Activated CD4-positive, alpha-beta T cell treated with anti-CD3 and anti-CD28 coated beads, Interleukin-2, amount 50 U/mL, for 24 hours (primary cell): ENCODE data around the gene LORICRIN.
"Not testable (repeated sequence)": the region's sequence is repeated elsewhere in the genome, so short reads cannot be mapped to it uniquely, and the experiment has no call there.

Experiments
- DNase-seq, 2 donors: peaks; one replicate each; pipeline ENCODE4 v3.0.0-alpha.2; 2020; ENCODE audit warnings: low read depth in 1 of 2, low spot score in 1 of 2

Gene LORICRIN, protein sequence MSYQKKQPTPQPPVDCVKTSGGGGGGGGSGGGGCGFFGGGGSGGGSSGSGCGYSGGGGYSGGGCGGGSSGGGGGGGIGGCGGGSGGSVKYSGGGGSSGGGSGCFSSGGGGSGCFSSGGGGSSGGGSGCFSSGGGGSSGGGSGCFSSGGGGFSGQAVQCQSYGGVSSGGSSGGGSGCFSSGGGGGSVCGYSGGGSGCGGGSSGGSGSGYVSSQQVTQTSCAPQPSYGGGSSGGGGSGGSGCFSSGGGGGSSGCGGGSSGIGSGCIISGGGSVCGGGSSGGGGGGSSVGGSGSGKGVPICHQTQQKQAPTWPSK

GRCh38 chr1:153259387-153259786 is at the start of gene LORICRIN:
Gene LORICRIN, plus strand, starts transcription at chr1:153259687. Its CDS starts 1,263 bp downstream, at chr1:153260950.
- no peak for DNase-seq

GRCh38 chr1:153210206-153210605 is 49.3 kb upstream of the LORICRIN start:
- no peak for DNase-seq

DNA sequence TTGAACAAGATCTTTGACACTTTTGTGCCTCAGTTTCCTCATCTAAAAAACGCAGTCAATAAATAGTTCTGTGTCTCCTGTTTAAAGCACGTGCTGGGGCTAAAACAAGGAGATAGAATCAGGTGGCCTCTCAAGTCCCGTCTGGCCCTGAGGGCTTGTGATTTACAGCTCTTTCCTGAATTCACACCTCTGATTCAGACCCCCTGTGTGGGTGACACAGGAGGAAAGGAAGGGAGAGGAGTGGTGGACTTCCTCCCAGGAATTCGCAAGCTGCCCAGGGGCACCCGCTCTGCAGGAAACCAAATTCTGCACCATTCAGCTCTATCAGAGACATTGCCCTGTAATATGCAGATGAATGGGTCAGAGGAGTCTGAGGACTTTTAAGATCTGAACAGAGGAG is 47.3 kb upstream of the LORICRIN start:
- no peak for DNase-seq

DNA sequence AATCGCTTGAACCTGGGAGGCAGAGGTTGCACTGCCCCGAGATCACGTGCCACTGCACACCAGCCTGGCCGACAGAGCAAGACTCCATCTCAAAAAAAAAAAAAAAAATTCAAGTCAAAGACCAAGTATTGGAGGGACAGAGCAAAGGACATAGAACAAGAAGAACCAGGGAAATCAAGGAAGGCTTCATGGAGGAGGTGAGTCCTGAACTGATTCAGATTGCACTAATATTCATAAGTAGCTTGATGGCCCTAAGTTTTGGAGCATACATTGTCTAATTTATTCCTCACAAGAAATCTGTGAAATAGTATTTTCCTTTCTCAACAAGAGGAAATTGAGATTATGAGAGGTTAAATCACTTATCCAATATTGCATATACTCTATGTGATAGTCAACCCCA is 46.0 kb upstream of the LORICRIN start:
- DNase-seq: no peak

- no peak for DNase-seq
These were observed 42.3 kb upstream of the LORICRIN start, which contains the start of gene PRR9 for GRCh38 chr1:153217212-153217611. Gene PRR9, plus strand, starts transcription at chr1:153217584. Its CDS starts 561 bp downstream, at chr1:153218145.

GRCh38 chr1:153217744-153218416 is 41.6 kb upstream of the LORICRIN start:
- no peak for DNase-seq

DNA sequence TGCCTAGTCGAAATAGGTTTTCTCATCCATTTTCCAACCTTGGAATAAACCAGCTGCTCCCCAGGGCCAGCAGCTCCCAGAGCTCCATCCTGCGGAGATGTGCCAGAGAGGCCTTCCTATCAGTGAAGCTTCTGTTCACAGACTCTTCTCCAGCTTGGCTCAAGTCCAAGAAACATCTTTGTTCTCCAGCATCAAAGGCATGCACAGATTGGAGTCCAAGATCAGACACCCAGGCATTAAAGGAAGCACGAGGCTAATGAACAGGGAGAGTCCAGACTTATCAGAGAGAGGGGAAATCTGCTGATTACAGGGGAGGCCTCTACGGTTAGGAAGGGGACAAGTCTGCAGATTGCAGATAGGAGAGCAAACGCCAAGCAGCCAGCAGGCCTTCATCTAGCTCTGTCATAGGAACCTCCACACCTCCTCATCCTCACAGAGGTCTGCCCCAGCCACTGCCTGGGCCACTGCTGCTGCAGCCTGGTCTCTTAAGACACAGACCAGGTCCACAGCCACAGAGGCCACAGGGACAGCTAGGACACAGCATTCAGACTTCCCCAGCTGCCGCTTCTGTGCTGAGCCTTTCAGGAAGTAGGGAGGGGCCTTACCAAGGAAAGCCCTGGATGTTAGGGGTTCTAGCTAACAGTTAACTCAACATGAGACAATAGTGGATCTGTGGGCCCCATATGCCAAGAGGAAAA is 38.7 kb upstream of the LORICRIN start:
- DNase-seq: no peak

DNA sequence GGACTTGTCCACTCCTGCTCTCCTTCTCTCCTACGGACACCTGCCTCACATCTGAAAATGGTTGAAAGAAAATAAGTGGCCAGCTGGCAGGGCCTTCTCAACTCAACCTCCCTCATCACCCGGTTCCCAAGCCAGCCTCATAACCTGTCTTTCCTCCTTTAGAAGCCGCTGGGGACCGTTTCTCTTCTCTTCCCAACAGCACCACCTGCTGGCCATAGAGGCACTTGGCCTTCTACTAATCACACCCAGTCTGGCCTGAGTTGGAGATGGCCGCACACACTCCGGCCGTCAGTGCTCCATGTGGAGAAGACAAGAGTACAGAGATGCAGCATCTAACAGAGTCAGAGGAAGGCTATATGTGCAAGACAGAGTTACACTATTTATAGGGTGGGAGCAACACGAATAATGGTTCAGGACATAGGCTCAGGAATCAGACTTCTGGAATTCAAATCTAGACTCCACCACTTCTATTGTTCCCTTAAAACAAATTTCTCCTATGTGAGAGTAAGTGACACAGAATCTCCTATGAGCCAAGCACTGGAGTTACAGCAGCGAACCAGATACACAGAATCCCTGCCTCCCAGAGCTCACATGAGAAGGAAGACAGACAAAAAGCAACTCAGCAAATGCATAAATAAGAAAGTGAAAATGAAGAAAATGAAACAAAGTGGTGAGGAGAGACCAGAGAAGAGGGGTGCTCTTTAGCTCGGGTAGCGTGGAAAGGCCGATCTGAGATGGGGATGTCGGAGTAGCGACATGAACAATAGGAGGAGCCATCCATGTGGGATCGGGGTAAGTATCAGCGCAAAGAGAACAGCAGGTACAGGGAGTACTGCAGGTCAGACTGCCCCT is 36.2 kb upstream of the LORICRIN start:
- peak; percentile 13 to 42 for DNase-seq

- no peak for DNase-seq
These were observed 31.7 kb upstream of the LORICRIN start for GRCh38 chr1:153227810-153228209.

DNA sequence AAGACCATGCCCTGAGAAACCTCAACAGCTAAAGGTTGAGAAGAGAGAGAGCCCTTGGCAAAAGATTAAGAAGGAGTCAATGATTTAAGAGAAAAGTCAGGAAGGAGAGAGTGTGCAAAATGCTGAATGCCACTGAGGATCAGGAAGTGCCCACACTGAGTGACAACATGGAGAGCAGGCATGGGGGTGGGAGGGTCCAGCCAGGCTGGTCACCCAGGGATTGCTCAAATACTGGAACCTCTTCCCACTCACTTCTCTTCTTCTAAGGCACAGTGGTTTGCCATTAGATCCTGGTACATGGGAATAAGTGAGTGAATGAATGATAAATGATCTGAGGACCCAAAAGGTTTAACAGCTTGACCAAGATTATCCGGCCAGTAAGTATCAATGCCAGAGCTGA is 31.0 kb upstream of the LORICRIN start:
- no peak for DNase-seq

DNA sequence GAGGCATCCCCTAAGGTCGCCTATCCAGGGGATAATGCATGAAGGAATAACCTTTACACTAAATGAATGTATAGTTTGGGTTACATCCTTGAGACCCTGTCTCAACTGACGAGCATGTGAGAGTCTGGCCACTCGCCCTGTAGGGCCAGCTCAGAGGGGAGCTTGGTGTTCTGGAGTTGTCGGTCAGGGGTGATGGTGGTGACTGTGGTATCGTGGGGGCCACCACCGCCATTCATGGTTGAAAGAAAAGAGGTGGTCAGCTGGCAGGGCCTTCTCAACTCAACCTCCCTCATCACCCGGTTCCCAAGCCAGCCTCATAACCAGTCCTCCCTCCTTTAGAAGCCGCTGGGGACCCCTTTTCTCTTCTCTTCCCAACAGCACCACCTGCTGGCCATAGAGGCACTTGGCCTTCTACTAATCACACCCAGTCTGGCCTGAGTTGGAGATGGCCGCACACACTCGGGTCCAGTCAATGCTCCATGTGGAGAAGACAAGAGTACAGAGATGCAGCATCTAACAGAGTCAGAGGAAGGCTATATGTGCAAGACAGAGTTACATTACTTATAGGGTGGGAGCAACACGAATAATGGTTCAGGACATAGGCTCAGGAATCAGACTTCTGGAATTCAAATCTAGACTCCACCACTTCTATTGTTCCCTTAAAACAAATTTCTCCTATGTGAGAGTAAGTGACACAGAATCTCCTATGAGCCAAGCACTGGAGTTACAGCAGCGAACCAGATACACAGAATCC is 30.2 kb upstream of the LORICRIN start:
- DNase-seq: not testable (repeated sequence)

- no peak for DNase-seq
These were observed 28.1 kb upstream of the LORICRIN start for GRCh38 chr1:153231363-153231762.

DNA sequence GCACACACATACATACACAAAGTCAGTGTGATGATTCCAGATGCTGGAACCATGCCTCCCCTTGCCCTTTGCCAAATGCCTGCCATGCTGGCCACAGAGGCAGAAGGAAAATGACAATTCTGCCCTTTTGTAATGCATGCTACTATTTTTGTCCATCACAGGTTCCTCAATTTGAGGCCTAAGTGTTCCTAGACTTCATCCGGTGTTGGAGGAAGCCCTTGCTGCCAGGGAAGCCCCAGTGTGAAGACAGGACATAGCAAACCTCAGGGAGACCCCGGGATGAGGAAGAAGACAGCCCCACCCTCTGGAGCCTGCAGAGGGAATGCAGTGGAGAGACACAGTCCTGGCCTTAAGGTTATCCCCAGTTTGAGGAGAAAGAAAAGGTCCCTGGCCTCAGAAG is 27.7 kb upstream of the LORICRIN start:
- DNase-seq: no peak

DNA sequence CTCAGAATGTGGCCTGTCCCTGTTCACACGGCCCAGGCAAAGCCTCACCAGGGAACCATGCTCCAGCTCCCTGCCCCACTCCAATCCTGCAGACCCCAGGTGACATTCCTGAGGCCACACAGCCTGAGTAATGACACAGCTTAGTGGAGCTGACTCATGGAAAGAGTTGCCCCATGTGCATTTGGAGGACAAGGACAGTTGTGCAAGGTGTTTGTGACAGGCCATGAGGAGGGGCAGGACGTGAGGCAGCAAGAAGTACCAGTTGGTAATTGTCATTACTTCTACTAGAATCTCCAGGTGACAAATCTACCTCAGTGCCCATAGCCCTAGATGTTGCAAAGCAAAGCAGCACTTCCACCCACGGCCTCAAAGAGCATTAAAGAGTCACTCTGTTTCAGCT is 26.9 kb upstream of the LORICRIN start:
- DNase-seq: no peak

DNA sequence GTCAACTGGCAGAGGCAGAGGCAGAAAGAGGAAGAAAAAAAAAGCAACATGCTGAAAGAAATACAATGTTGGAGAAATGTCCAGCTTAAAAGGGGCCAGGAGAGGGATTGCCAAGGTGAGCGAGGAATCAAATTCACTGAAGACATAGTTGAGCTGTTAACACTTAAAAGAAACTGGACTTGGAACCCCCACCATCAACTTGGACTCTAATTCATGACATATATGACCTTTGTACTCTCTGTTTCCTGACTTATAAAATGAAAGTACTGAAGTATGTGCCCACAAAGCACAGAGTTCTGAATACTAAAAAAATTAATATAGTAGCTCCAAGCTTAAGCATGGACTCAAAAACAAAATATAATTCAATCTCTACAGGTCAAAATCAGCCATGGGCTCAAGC is 26.0 kb upstream of the LORICRIN start:
- no peak for DNase-seq

GRCh38 chr1:153238527-153238926 is 21.0 kb upstream of the LORICRIN start:
- DNase-seq: no peak

GRCh38 chr1:153242160-153242559 is 17.3 kb upstream of the LORICRIN start:
- no peak for DNase-seq

GRCh38 chr1:153245466-153245865 is 14.0 kb upstream of the LORICRIN start:
- DNase-seq: no peak

DNA sequence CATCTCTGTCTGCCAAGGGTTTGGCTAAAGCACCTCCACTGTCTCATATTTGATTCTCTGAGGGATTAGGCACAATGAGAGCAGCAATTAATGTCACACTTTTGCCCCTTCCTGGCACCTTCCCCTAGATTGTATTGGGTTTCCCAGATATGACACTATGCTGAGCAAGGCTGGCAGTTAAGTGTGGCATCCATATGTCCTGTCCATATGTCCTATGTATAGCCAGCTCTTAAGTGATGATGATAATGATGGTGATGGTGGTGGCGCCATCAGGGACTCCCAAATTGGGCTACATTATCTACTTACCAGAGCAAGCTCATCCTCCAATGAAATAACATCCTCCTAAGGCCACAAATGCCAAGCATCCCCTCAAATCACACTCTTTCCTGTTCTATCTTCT is 13.5 kb upstream of the LORICRIN start:
- DNase-seq: no peak

- DNase-seq: no peak
These were observed 12.7 kb upstream of the LORICRIN start for GRCh38 chr1:153246825-153247224.
